ENCODE data around the gene TAPT1. TPM values are rescaled to one million over a fixed set of nuclear protein-coding genes. Genes with fewer than 3 reads are reported as not detected.

Gene TAPT1
- total RNA-seq, 1 donor from 2014 or later: 35.0 TPM

DNA sequence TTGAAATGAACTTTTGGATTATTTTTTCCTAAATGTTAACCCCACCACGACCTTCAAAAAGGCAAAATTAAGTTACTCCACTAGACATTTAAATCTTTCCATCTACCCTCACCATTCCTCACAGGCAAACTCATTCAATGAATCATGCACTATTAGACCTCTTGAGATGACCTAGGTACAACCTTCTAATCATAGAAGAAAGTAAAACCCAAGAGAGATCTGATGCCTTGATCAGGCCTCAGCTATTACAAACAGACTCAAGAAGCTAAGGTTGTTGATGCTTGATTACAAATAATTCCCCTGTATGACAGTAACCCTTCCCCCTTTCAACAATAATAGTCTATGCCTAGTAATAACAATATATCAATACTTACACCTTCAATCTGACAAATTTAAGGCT is 18.9 kb downstream of the TAPT1 start:
- no peaks in the 10 kb centered on the region for H3K9me3 Mint-ChIP-seq
- H3K27ac Mint-ChIP-seq: no peak overlapping the region
- no peak for DNase-seq
- H3K4me3 Mint-ChIP-seq: no peak overlapping the region
- H3K4me1 Mint-ChIP-seq: peaks cover 40% of the 10 kb centered on the region
- no peak for ATAC-seq (ENCODE audit: low read depth)
- TF ChIP-seq CTCF (IDR thresholded peaks at IDR 0.05): no peak
- peaks cover 49% of the 10 kb centered on the region for H3K36me3 Mint-ChIP-seq (ENCODE audit: low read depth)
- H3K27me3 Mint-ChIP-seq: no peaks in the 10 kb centered on the region
- ChIA-PET POLR2A (interaction anchor here (1.2 kb wide), 1 partner anchor 20 kb away, joined by 4 read pairs; no protein-coding TSS in a partner anchor), CTCF (interaction anchor here (1.0 to 4.7 kb wide), 5 partner anchors 8 to 57 kb away, joined by 3 to 36 read pairs (median 7); no protein-coding TSS in a partner anchor)
- intact Hi-C loops (cut with micrococcal nuclease): loop anchor here (1.0 to 5.0 kb wide), 2 partner anchors 10 to 400 kb away; no protein-coding TSS in a partner anchor

DNA sequence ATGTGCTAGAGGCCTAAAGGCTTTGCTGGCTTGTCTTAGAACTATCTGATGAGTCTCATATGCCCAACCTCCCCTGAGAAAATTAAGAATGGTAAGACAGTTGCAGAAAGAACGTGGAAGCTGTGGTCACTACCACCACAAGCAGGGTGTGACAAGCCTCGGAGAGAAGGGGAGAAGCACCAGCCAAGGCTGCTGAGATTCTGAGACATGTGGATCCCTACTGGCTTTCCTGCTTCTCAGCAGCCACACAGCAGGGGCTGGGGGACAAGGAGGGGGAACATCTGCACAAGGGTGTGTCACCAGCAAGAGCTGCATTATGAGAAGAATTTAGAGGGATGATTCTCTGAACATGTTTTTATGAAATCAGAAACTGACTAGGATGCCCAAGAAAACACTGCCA is 19.4 kb downstream of the TAPT1 start:
- Mint-ChIP-seq H3K27ac (no peak overlapping the region), H3K4me1 (peaks cover 35% of the 10 kb centered on the region), H3K27me3 (no peaks in the 10 kb centered on the region), H3K4me3 (no peak overlapping the region), H3K9me3 (no peaks in the 10 kb centered on the region), H3K36me3 (ENCODE audit: low read depth) (peaks cover 45% of the 10 kb centered on the region)
- CTCF ChIA-PET: interaction anchor here (1.5 to 4.7 kb wide), 5 partner anchors 7 to 58 kb away, joined by 3 to 36 read pairs (median 11); no protein-coding TSS in a partner anchor
- DNase-seq: no peak
- intact Hi-C loops (cut with micrococcal nuclease): loop anchor here (1.0 to 5.0 kb wide), 2 partner anchors 10 to 400 kb away; no protein-coding TSS in a partner anchor
- ATAC-seq (ENCODE audit: low read depth): no peak
- POLR2A ChIA-PET: interaction anchor here (1.2 kb wide), 1 partner anchor 21 kb away, joined by 4 read pairs; no protein-coding TSS in a partner anchor
- no peak for TF ChIP-seq CTCF (IDR thresholded peaks at IDR 0.05)

DNA sequence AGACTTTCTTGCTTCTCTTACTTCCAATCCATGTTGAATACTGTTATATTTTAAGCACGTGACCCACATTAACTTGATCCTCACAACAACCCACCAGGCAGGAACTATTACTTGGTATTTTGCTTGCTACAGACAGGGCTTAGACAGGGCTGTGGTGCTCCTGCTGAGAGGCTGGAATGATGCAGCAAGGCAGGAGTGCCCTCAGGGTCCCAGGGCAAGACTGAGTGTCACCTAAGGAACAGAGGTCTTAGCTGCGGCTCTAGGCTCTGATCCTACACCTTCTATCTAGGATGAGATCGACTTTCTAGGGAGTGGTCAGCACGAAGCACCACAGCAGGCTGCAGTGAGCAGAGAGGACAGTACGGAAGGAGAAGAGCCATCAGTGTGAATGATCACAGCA is 20.0 kb downstream of the TAPT1 start:
- Mint-ChIP-seq H3K27me3 (no peaks in the 10 kb centered on the region), H3K27ac (no peak overlapping the region), H3K36me3 (ENCODE audit: low read depth) (peaks cover 48% of the 10 kb centered on the region), H3K4me1 (peaks cover 33% of the 10 kb centered on the region), H3K4me3 (no peak overlapping the region), H3K9me3 (no peaks in the 10 kb centered on the region)
- intact Hi-C loops (cut with micrococcal nuclease): loop anchor here (5.0 kb wide), 1 partner anchor 399 kb away; no protein-coding TSS in a partner anchor
- DNase-seq (no peak), ATAC-seq (ENCODE audit: low read depth) (no peak)
- TF ChIP-seq CTCF (IDR thresholded peaks at IDR 0.05): no peak
- ChIA-PET POLR2A (interaction anchor here (0.9 to 1.4 kb wide), 5 partner anchors 8 to 22 kb away, joined by 3 to 6 read pairs (median 4); no protein-coding TSS in a partner anchor), CTCF (interaction anchor here (0.6 to 4.7 kb wide), 19 partner anchors 8 to 176 kb away, joined by 3 to 36 read pairs (median 5); no protein-coding TSS in a partner anchor)

- Mint-ChIP-seq H3K4me1 (peaks cover 33% of the 10 kb centered on the region), H3K27ac (peak overlapping the region; percentile 7), H3K4me3 (no peak overlapping the region), H3K9me3 (no peaks in the 10 kb centered on the region), H3K27me3 (no peaks in the 10 kb centered on the region), H3K36me3 (ENCODE audit: low read depth) (peaks cover 49% of the 10 kb centered on the region)
- intact Hi-C loops (cut with micrococcal nuclease): loop anchor here (1.0 to 5.0 kb wide), 3 partner anchors 20 to 398 kb away; no protein-coding TSS in a partner anchor
- ChIA-PET POLR2A (interaction anchor here (0.6 to 1.4 kb wide), 7 partner anchors 9 to 59 kb away, joined by 3 to 6 read pairs (median 3); no protein-coding TSS in a partner anchor), CTCF (interaction anchor here (0.6 to 4.7 kb wide), 18 partner anchors 9 to 175 kb away, joined by 3 to 36 read pairs (median 5); no protein-coding TSS in a partner anchor)
- peak; percentile 28 for DNase-seq
- no peak for TF ChIP-seq CTCF (IDR thresholded peaks at IDR 0.05)
- ATAC-seq (ENCODE audit: low read depth): peak; percentile 86
Measured at GRCh38 chr4:16205298-16206164, 20.7 kb downstream of the TAPT1 start.

DNA sequence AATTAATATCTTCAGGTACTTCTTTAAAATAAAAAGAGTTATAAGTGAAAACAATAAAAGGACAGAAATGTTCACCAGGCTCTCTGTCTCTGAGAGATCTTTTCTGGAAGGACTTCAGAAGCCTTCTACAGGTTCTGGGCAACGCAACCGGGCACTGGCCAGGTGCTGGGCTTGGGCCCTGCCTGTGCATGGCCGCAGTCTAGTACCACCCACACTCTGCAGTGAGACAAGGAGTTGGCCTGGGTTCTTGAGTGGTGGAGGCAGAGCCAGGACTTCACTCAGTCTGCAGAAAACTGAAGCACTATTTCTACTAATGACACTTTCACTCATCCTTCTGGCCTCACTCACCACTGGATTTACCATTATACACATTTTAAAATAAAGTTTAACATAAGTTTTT is 21.8 kb downstream of the TAPT1 start:
- H3K4me1 Mint-ChIP-seq: peaks cover 33% of the 10 kb centered on the region
- H3K36me3 Mint-ChIP-seq (ENCODE audit: low read depth): peaks cover 43% of the 10 kb centered on the region
- CTCF ChIA-PET: no interaction called here
- intact Hi-C loops (cut with micrococcal nuclease): loop anchor here (2.0 kb wide), 1 partner anchor 60 kb away; no protein-coding TSS in a partner anchor
- POLR2A ChIA-PET: no interaction called here
- no peak overlapping the region for H3K27ac Mint-ChIP-seq
- TF ChIP-seq CTCF (IDR thresholded peaks at IDR 0.05): no peak
- no peaks in the 10 kb centered on the region for H3K27me3 Mint-ChIP-seq
- no peak overlapping the region for H3K4me3 Mint-ChIP-seq
- no peaks in the 10 kb centered on the region for H3K9me3 Mint-ChIP-seq
- no peak for ATAC-seq (ENCODE audit: low read depth)
- no peak for DNase-seq
